ENCODE results near the gene ZC3H7A.
"Not testable (repeated sequence)": the region's sequence is repeated elsewhere in the genome, so short reads cannot be mapped to it uniquely, and the experiment has no call there.

The ZC3H7A gene

GRCh38 chr16:11819798-11820197 is 22.7 kb upstream of the ZC3H7A start:
- FAIRE-seq, result no peak
- DNase-seq (ENCODE audit: insufficient read length, low spot score), result no peak
- no peak for TF ChIP-seq POLR2A (IDR thresholded peaks at IDR 0.05; ENCODE audit: low read depth, low read length)

GRCh38 chr16:11818970-11819369 is 21.9 kb upstream of the ZC3H7A start:
- not testable (repeated sequence) for DNase-seq (ENCODE audit: insufficient read length, low spot score); FAIRE-seq

GRCh38 chr16:11816123-11816522 is 19.1 kb upstream of the ZC3H7A start:
- FAIRE-seq, result no peak
- DNase-seq (ENCODE audit: insufficient read length, low spot score), result no peak
- no peak for TF ChIP-seq POLR2A (IDR thresholded peaks at IDR 0.05; ENCODE audit: low read depth, low read length)

GRCh38 chr16:11814800-11815199 is 17.7 kb upstream of the ZC3H7A start:
- FAIRE-seq; DNase-seq (ENCODE audit: insufficient read length, low spot score): not testable (repeated sequence)

- TF ChIP-seq POLR2A (IDR thresholded peaks at IDR 0.05; ENCODE audit: low read depth, low read length), result no peak
- no peak for FAIRE-seq
- no peak for DNase-seq (ENCODE audit: insufficient read length, low spot score)
Observed at GRCh38 chr16:11806721-11807120, 9.7 kb upstream of the ZC3H7A start.

- FAIRE-seq (no peak), DNase-seq (ENCODE audit: insufficient read length, low spot score) (no peak)
- TF ChIP-seq POLR2A (IDR thresholded peaks at IDR 0.05; ENCODE audit: low read depth, low read length), result no peak
Observed at GRCh38 chr16:11805556-11805955, 8.5 kb upstream of the ZC3H7A start.

GRCh38 chr16:11801481-11802021 is 4.5 kb upstream of the ZC3H7A start:
- peak; percentile 49 for DNase-seq (ENCODE audit: insufficient read length, low spot score)
- FAIRE-seq, result no peak
- no peak for TF ChIP-seq POLR2A (IDR thresholded peaks at IDR 0.05; ENCODE audit: low read depth, low read length)

- FAIRE-seq, result no peak
- no peak for TF ChIP-seq POLR2A (IDR thresholded peaks at IDR 0.05; ENCODE audit: low read depth, low read length)
- DNase-seq (ENCODE audit: insufficient read length, low spot score), result no peak
Observed at GRCh38 chr16:11800382-11800718, 3.3 kb upstream of the ZC3H7A start.

GRCh38 chr16:11799509-11800381 is 2.7 kb upstream of the ZC3H7A start:
- TF ChIP-seq POLR2A (IDR thresholded peaks at IDR 0.05; ENCODE audit: low read depth, low read length), result no peak
- no peak for DNase-seq (ENCODE audit: insufficient read length, low spot score)
- FAIRE-seq, result no peak

GRCh38 chr16:11799017-11799381 is 1.9 kb upstream of the ZC3H7A start:
- DNase-seq (ENCODE audit: insufficient read length, low spot score) (no peak), FAIRE-seq (no peak)
- TF ChIP-seq POLR2A (IDR thresholded peaks at IDR 0.05; ENCODE audit: low read depth, low read length), result no peak

GRCh38 chr16:11797957-11798299 is 870 bp upstream of the ZC3H7A start:
- TF ChIP-seq POLR2A (IDR thresholded peaks at IDR 0.05; ENCODE audit: low read depth, low read length), result no peak; the same call in 1 of the 2 replicates
- no peak for FAIRE-seq
- DNase-seq (ENCODE audit: insufficient read length, low spot score), result no peak

- no peak for FAIRE-seq
- TF ChIP-seq POLR2A (IDR thresholded peaks at IDR 0.05; ENCODE audit: low read depth, low read length), result peak; percentile 28; the same call in 1 of the 2 replicates
- peak; percentile 54 for DNase-seq (ENCODE audit: insufficient read length, low spot score)
Observed at GRCh38 chr16:11796227-11797165, 562 bp downstream of the ZC3H7A start.

- FAIRE-seq (no peak), DNase-seq (ENCODE audit: insufficient read length, low spot score) (no peak)
- TF ChIP-seq POLR2A (IDR thresholded peaks at IDR 0.05; ENCODE audit: low read depth, low read length), result no peak
Observed at GRCh38 chr16:11795887-11796226, 1.2 kb downstream of the ZC3H7A start.

All from H54 (cell line).